Dedifferentiated amniotic fluid mesenchymal stem cell (primary cell): Measurements from ENCODE around the gene SPATA31E1.
"Not testable (repeated sequence)": the region's sequence is repeated elsewhere in the genome, so short reads cannot be mapped to it uniquely, and the experiment has no call there.

Experiments used
- DNase-seq: peaks from one replicate; pipeline ENCODE4 v3.0.0-alpha.2; 2016; ENCODE audit errors: extremely low spot score

The SPATA31E1 gene

GRCh38 chr9:87882627-87883026 lies at the start of gene SPATA31E1:
Gene SPATA31E1 (plus strand): TSS chr9:87882877. CDS start chr9:87882892, 15 bp downstream.
- no peak for DNase-seq

GRCh38 chr9:87834357-87834756 lies 48.3 kb upstream of the SPATA31E1 start:
- no peak for DNase-seq

GRCh38 chr9:87836536-87836935 lies 46.1 kb upstream of the SPATA31E1 start:
- no peak for DNase-seq

GRCh38 chr9:87836951-87837705 lies 45.5 kb upstream of the SPATA31E1 start:
- no peak for DNase-seq

GRCh38 chr9:87840134-87840533 lies 42.5 kb upstream of the SPATA31E1 start:
- DNase-seq = no peak

- no peak for DNase-seq
These were observed 39.6 kb upstream of the SPATA31E1 start for GRCh38 chr9:87842878-87843585.

GRCh38 chr9:87844506-87844905 lies 38.2 kb upstream of the SPATA31E1 start:
- no peak for DNase-seq

- not testable (repeated sequence) for DNase-seq
These were observed 34.9 kb upstream of the SPATA31E1 start for GRCh38 chr9:87847817-87848216.

GRCh38 chr9:87849144-87849758 lies 33.4 kb upstream of the SPATA31E1 start:
- DNase-seq = no peak

GRCh38 chr9:87850391-87850790 lies 32.3 kb upstream of the SPATA31E1 start:
- peak; percentile 74 for DNase-seq

- not testable (repeated sequence) for DNase-seq
These were observed 31.5 kb upstream of the SPATA31E1 start for GRCh38 chr9:87851186-87851585.

- DNase-seq = no peak
These were observed 29.4 kb upstream of the SPATA31E1 start for GRCh38 chr9:87853302-87853701.

GRCh38 chr9:87853876-87854579 lies 28.6 kb upstream of the SPATA31E1 start:
- no peak for DNase-seq

- no peak for DNase-seq
These were observed 28.1 kb upstream of the SPATA31E1 start for GRCh38 chr9:87854580-87854955.

GRCh38 chr9:87855061-87855460 lies 27.6 kb upstream of the SPATA31E1 start:
- DNase-seq = no peak

- no peak for DNase-seq
These were observed 25.3 kb upstream of the SPATA31E1 start for GRCh38 chr9:87857141-87857947.

- no peak for DNase-seq
These were observed 24.7 kb upstream of the SPATA31E1 start for GRCh38 chr9:87857948-87858335.

- DNase-seq = no peak
These were observed 23.5 kb upstream of the SPATA31E1 start for GRCh38 chr9:87859137-87859536.

- DNase-seq = no peak
These were observed 22.9 kb upstream of the SPATA31E1 start for GRCh38 chr9:87859786-87860185.

- no peak for DNase-seq
These were observed 21.3 kb upstream of the SPATA31E1 start for GRCh38 chr9:87861332-87861731.

- peak; percentile 30 for DNase-seq
These were observed 20.0 kb upstream of the SPATA31E1 start for GRCh38 chr9:87862536-87863268.
